ENCODE measurements around the gene MAP2K3.
A peak's percentile ranks its signal among the peaks of the same experiment; 100 is the strongest.

The MAP2K3 gene

DNA sequence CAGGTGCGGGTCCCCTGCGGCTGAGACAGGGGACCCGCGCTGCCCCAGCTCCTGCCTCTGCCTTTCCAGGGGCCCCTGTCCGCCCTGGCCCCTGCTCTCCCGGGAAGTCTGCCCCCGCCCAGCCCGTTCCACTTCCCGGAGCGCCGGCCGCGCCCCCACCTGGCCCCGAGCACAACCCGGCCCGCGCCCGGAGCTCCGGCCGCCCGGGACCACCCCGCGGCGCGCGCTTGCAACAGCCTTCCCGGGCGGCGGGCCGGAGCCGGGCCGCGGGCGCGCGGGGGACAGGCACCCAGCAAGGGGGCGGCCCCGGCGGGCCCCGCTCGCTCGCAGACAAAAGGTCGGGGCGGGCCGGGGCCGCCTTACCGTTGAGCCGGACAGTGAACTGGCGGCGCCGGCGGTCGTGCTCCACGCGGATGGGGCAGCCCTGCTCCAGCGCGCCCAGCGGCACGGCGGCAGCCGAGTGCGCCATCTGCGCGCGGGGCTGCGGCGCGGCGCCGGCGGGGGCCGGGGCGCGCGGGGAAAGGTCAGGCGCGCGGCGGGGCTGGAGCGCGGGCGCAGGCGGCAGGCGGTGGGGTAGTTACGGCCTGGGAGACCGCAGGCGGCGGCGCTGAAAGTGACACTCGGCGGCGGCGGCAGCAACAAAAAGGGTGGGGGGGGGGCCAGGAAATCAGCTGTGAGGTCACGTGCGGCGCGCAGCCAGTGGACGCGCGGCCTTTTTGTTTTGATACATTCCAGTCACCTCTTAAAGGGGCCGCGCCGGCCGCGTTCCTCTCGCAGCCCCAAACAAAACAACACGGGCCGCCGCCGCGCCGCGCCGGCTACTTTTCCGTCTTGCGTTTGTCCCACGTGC lies 31.5 kb upstream of the MAP2K3 start, which contains the start of gene NATD1:
Gene NATD1, minus strand, starts transcription at position 615 of the 850 bp plus-strand sequence. Its CDS starts 146 bp downstream, at position 469.
- peak; percentile 60 for DNase-seq (ENCODE audit: low read depth, low spot score)

DNA sequence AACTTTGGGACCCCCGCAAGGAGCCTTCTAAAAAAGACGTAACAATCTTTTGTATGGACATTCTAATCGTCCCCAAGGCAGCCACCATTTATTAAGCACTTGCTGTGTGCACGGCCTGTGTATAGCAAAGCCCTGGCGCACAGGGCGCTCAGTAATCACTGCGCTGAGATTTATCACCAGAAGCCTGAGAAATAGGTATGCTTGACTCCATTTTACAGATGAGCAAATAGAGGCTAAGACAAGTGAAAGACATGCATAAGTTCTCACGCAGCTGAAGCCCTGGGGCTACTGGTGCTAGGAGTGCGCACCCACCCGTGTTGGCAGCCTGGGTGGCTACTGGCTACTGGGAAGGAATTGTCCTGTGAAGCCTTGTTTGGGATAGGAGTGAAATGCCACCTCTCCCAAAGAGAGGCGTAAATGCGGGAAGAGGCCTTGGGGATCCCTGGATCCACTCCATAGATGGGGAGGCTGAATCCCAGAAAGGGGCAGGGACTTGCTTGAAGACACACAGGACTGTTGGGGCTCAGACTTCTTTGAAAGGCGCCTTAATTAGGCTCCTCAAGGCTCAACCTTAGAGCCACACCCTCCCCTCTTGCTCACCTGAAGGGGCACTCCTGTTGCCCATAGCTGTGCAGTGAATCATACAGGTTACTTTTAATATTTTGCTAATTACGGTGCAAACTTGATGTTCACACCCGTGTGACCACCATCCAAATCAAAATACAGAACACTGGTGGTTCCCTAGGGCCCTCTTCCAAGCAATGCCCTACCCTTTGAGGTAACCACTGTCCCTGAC lies 30.7 kb upstream of the MAP2K3 start:
- DNase-seq (ENCODE audit: low read depth, low spot score) = no peak

DNA sequence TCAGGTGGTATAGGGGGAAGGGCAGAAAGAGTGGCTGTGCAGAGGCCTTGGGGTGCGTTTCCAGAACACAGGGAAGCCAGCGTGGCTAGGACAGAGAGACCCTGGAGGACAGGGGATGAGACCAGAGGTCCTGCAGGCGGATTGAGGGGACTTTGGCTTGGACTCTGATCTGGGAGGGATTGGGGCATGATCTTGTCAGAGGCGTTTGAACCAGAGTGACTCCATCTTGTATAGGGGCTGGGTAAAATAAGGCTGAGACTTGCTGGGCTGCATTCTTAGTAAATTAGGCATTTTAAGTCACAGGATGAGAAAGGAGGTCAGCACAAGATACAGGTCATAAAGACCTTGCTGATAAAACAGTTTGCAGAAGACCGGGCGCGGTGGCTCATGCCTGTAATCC lies 25.9 kb upstream of the MAP2K3 start:
- no peak for DNase-seq (ENCODE audit: low read depth, low spot score)

DNA sequence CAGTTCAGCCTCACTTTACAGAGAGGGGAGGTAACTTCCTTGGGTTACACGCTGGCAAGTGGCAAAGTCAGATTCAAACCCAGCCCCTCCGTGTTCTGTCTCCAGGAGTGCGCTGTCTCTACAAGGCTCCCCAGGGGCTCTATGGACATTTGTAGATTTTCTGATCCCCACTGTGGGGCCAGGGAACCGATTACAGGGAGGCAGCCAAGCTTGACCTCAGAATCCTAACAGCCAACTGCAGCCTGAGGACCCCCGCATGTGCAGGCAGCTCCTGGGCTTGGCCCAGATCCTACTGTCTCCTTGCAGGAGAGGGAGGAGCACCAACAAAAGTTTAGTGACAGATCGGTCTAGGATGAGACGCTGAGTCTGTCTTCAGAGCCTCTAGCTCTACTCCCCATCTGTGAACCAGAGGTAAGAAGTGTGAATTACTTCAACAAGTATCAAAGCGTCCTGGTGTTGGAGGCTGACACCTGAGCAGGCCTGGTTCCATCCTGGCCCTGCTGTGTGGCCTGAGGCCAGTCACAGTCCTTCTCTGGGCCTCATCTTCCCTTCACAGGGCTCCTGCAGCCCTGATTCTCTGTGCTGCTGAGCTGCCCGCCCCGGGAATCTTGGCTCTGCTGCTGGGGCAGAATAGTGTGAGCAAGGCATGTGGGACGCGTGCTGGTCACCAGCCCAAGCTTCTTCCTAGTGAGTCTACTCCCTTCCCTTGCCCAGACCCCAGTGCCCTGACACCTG lies 22.1 kb upstream of the MAP2K3 start:
- DNase-seq (ENCODE audit: low read depth, low spot score) = no peak

DNA sequence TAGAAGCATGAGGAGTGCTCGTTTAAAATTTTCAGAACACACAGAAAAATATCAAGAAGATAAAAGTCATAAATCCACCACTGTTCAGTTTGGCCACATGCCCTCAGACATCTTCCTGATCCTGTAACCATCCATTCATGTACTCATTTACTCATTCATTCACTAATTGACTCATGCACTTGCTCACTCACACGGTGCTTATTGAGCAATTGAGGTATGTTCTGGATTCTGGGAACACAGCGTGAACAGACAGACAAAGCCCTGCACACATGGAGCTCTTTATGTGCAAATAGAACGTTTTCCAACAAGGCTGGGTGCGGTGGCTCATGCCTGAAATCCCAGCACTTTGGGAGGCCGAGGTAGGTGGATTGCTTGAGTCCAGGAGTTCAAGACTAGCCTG lies 21.1 kb upstream of the MAP2K3 start:
- DNase-seq (ENCODE audit: low read depth, low spot score) = no peak

DNA sequence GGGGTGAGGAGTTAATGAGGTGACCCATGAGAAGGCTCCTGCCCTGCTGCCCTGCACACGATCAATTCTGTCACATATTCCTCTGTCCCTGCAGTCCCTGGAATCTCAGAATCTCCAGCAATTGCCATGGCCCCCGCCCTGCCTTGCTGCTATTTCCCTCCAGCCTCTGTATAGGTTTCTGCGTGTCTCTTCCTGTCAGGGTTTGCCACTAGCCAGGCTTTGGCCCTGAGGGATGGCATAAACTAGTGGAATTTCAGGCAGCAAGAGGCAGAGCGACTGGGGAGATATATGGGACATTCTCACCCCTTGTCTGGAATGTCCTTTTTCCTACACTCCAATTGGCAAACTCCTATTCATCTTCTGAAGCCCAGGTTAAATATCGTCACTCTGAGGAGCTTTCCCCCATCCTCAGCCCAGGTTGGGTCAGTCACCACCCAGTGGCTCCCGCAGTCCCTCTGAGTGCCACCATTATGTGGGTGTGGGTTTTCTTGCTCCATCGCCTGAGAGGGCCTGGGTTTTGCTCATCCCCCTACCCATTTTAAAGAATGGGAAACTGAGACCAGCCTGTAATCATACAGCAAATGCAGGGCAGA lies 15.8 kb upstream of the MAP2K3 start:
- DNase-seq (ENCODE audit: low read depth, low spot score) = no peak

DNA sequence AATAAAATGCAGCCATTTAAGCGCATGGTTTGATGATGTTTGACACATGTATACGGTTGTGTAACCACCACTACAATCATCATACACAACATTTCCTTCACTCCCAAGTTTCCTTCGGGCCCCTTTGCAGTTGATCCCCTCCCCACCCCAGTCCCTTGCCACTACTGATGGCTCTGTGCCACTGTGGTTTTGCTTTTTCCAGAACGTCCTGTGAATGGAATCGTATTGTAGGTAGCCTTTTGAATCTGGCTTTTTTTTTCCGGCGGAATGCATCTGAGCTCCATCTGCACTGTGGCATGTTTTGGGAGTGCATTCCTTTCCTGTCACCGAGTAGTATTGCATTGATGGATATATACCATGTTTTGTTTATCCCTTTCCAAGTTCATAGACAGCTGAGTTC lies 15.1 kb upstream of the MAP2K3 start:
- no peak for DNase-seq (ENCODE audit: low read depth, low spot score)

DNA sequence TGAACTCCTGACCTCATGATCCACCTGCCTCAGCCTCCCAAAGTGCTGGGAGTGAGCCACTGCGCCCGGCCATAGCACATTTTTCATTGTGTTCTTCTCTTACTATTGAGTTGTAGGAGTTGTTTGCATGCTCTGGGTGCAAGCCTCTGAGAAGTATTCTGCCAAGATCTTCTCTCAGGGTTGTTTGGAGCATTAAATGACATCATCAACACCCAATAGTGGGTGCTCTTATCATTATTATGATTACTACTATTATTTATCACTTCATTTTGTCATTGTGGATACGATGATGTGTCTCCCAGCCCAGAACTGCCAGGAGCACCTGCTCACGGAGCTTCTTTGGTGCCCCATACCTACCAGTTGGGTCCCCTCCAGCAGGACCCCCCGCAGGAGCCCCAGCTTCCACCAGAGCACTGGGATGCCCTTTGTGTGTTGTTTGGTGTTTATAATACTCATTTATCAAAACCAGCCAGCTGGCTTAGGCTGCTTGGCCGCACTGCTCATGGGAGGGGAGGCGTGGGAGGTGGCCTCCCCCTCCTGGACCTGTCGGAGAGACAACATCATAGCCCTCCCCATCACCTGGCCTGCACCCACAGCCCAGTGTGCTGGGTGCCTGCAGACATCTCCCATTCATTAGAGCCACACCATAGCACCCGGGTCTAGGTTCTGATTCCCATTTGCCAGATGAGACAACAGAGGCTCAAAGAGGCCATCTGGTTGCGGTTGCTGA lies 12.9 kb upstream of the MAP2K3 start:
- no peak for DNase-seq (ENCODE audit: low read depth, low spot score)

DNA sequence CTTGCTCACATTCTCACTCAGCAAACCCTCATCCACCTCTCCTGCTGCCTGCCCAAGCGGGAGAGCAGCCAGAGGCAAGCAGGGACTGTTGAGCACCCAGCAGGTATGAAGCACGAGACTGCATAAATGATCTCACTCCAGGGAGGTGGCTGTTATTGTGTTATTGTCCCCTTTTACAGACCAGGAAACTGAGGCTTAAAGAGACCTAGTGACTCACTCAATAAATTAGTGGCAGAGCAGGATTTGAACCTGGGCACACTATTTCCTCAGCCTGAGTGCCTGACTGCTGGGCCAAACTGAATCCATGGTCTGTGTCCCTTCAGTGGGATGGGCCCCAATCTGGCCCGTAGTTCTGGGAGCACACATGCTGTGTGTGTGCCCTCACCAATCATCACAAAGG lies 12.3 kb upstream of the MAP2K3 start:
- no peak for DNase-seq (ENCODE audit: low read depth, low spot score)

DNA sequence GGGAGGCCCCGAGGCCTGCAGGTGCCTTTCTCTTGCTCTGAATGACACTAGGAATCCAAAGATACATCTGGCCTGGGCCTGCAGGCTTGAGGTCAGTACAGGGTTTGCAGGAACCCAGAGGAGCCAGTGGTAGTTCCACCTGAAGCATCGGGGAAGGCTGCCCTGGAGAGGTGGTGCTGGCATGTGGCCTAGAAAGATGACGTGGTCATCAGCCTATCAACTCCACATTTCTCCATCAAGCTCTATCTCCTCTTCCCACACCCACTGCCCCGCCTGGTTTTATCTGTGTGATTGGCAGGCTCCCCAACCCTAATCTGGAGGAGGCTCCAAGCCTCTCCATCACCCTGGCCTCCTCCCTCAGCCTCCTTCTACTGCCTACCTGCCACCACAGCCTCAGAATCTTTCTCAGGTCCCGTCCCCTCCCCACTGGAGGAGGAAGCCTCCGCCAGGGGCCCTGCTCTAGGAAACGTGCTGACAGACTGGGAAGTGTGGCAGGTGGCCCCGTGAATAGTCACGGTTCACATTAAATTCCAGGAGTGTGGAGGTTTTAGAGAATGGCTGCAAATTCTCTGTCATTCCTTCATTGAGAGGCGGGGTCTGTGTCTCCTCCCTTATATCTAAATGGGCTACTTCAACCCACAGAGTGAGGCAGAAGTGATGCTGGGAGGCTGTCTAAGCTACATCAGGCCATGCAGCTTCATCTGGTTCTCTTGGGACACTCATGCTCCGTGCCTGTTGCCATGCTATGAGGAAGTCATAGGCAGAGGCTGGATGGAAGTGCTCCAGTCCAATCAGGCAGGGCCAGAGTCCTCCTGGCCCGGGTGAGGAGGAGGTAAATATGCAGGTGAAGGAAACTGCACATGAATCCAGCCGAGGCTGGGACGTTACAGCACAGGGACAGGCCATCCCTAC lies 11.4 kb upstream of the MAP2K3 start:
- DNase-seq (ENCODE audit: low read depth, low spot score) = no peak

DNA sequence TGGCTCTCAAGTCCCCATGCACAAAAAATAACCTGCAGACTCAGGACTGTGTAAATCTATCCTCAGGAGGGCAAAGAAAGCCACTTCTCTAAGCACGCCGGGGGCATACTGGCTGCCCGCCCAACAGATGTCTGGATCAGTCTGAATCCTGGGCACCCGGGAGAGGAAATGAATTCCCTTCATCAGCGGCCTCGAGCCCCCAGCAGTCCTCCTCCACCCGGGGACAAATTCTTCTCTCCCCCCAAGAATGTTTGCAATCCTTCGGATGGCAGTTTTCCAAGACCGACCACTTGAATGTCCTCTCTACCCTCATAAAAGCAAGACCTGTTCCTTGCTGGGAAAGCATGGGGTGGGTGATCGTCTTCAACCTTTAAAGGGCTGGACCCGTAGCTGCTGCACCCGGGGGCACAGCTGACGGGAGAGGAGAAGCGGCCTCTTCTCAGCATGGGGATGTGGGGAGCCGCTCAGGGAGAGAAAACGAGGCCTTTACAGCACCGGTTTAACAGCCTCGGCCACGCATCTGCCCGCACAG lies 9.4 kb upstream of the MAP2K3 start:
- no peak for DNase-seq (ENCODE audit: low read depth, low spot score)

DNA sequence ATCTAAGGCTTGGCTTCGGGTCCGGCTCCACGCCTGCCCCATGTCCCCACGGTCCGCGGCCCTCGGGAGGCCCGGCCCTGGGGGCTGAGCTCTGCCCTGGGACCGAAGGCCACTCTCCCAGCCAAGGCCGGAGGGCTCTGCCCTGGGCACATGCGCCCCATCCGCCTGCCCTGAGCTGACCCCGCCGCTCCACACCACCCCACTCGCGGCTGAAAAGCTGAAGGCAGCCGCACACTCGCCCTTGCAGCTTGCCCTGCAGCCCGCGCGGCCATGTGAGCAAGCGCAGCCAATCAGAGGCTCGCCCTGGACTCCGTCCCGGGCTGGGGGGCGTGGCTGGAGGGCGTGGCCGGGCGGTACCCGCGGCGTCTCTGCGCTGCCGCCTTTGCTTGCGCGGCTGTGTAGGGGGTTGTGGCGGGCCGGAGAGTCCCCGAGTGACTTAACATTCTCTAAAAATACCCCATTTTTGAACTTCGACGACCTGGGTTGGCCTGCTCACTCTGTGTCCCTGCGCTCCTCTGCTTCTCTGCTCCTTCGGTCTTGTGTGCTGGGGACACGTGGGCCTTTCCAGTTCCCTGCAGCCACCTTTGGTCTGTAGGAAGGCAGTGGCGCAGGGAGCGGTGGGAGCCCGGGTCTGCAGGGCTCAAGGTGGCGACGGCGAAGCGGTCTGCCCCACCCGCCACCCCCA lies 8.8 kb upstream of the MAP2K3 start:
- DNase-seq (ENCODE audit: low read depth, low spot score) = peak; percentile 77

DNA sequence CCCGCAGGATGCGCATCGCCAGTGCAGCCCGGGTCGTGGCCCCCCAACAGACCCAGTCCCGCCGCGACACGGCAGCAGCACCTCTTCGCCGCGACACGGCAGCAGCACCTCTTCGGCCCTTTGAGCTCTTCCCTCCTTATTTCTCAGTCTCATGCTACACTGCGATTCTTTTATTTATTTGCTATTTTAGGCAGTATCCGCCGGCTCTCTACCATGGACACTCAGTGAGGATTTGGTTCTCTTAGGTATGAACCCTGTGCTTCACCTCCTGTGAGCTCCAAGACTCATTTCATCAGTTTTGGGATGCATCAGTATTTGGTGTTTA lies 8.3 kb upstream of the MAP2K3 start:
- no peak for DNase-seq (ENCODE audit: low read depth, low spot score)

DNA sequence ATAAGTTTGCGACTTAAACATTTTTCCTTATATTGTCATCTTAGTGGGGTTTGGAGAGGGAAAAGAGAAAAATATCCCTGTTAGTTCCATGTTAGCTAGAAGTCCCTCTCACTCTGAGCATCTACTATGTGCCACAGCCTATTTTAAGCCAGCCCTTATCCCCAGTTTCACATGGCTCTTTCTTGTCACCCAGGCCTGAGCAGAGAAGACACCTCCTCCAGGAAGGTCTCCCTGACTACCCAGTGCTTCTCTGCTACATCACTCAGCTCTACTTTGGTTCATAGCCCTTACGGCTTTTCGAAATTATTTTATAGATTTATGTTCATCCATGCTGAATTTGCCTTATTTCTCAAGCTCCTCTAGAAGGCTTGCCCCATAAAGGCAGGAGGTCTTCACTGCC lies 7.2 kb upstream of the MAP2K3 start:
- DNase-seq (ENCODE audit: low read depth, low spot score) = no peak

DNA sequence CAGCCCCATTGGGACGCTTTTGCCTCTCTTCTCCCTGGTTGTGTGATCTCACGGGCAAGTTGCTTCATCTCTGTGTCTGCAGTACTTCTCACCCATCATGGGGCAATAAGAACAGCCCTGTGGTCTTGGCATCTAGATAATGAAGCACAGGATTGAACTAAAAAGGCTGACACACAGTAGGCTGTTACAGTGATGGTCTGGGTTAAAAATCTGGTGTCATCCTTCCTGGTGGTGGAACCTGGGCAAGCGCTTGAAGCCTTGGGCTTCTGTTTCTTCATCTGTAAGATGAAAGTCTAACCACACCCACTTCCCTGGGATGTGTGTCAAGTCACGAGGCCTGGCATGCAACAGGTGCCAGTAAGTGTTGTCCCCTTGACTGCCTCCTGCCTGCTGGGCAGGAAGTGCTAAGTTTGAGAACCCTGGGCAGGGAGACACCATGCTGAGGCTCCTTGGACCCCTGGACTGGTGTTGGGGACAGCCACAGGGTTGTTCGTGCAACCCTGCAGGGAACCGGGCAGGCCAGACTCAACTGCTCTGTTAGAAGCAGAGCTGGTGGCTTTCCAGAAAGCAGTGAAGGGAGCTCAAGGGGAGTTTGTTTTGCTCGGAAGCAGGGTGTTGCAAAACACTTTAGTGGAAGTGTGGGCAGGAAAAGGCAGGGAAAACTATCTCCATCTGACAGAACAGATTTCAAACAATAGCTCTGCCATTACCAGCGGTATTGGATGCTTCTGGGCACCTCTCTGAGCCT lies 5.9 kb upstream of the MAP2K3 start:
- DNase-seq (ENCODE audit: low read depth, low spot score) = no peak

DNA sequence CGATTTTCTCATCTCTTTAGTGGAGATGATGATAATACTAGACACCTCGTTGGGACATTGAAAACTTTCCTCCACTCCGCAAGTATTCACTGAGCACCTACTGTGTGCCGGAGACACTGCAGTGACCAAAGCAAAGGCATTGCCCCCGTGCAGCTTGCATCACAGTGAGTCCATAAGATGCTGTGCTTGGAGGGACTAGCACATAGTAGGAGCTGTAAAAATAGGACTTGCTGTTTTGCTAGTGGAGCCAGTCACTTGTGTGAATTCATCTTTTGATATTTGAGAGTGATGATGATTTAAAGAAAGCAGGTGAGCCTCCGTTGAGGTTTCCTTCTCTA lies 5.3 kb upstream of the MAP2K3 start:
- no peak for DNase-seq (ENCODE audit: low read depth, low spot score)

DNA sequence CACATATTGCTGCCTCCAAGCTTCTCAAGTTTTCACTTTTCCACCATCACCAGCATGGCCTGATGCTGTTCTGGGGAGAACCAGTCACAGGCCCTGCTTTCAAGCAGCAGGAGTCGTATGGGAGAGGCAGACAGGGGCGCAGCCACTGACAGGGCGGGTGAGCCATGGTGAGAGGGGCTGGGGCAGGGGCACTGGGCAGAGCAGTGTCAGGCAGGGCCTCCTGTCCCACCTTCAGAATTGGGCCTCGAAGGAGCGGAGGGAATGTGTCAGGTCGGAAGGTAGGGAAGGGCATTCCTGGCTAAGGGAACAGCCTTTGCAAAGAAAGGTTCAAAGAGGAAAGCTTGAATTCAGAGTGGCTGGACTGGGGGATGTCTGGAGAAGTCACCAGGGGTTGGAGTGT lies 4.9 kb upstream of the MAP2K3 start:
- DNase-seq (ENCODE audit: low read depth, low spot score) = no peak

DNA sequence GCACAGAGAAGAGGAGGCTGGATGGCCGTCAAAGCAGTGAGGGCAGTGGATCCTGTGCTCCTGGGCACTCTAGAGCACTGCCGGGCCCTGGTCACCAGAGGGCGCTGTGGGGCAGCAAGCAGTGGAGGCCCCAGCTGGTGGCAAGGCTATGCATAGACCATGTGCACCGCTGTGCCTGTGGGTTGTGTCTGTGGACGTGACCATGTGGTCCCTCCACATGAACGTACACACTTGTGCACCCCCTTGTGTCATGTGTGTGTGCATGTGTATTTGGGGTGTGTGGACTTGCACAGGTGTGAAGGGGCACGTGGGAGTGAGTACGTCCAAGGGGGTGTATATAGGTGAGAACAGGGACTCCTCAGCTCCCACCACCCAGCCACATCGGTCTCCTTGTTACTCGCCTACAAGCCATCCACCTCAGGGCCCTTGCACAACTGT lies 4.4 kb upstream of the MAP2K3 start:
- peak; percentile 82 for DNase-seq (ENCODE audit: low read depth, low spot score)

DNA sequence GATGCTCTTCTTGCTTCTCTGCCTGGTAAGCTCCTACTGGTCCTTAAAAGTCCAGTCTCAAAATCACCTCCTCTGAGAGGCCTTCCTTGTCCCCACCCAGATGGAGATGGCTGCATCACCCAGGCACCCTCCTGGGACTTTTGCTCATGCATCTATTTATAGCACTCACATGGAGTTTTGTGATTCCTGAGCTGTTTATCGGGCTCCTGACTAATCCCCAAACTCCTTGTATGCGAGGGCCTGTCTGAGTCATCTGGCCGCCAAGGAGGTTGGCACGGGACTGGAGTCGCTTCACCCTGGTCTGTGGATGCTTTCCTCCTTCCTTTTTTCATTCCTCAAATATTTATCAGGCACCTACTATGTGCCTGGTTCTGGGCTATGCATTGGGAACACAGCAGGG lies 2.3 kb upstream of the MAP2K3 start:
- no peak for DNase-seq (ENCODE audit: low read depth, low spot score)
